Ovary (tissue), 9 donors: ENCODE measurements around the gene NCOA1. TPM values are rescaled to one million over a fixed set of nuclear protein-coding genes. Genes with fewer than 3 reads are reported as not detected.
"Not testable (repeated sequence)": the region's sequence is repeated elsewhere in the genome, so short reads cannot be mapped to it uniquely, and the experiment has no call there.

Experiments
- DNase-seq, 5 donors: peaks; one replicate each; pipeline ENCODE4 v3.0.0-alpha.2; 2019 to 2020
- H3K27ac ChIP-seq, 2 donors: fragments of 200-600 bp; one replicate each; pipeline versions ENCODE4 v1.5.1 to v1.8.0; 2019 to 2022
- H3K27me3 ChIP-seq: fragments of 200-600 bp; one replicate; pipeline ENCODE4 v1.8.0; 2022
- H3K36me3 ChIP-seq: fragments of 200-600 bp; sonication (generic); one replicate; pipeline ENCODE4 v1.5.1; 2019
- H3K4me1 ChIP-seq: one replicate; pipeline ENCODE4 v1.8.1; 2013; ENCODE audit warnings: mild to moderate bottlenecking, moderate library complexity; ENCODE audit not compliant: insufficient read depth
- H3K4me3 ChIP-seq: fragments of 200-600 bp; sonication (generic); one replicate; pipeline ENCODE4 v1.5.1; 2017
- H3K9me3 ChIP-seq, 2 donors: fragments of 200-600 bp in 1 of 2; sonication (generic) in 1 of 2; one replicate each; pipeline versions ENCODE4 v1.5.1 to v1.8.1; 2013 to 2019; ENCODE audit warnings: mild to moderate bottlenecking in 1 of 2, moderate library complexity in 1 of 2
- EP300 ChIP-seq: sonication (generic); formaldehyde crosslinking; IDR thresholded peaks from one replicate; pipeline ENCODE4 v1.6.1; 2017; ENCODE audit warnings: antibody characterized with exemption
- POLR2A ChIP-seq: fragments of 450-650 bp; IDR thresholded peaks from one replicate; pipeline ENCODE4 v1.6.1; 2017; ENCODE audit warnings: antibody characterized with exemption, mild to moderate bottlenecking, moderate library complexity
- WGBS, 3 donors: extraction: QIAGEN DNeasy Blood & Tissue Kit in 1 of 3; methylation state at CpG; one replicate each; pipeline versions ENCODE4 v1.1.5 to v1.1.7; 2013 to 2017; 5-methylcytosine and 5-hydroxymethylcytosine counted together
- intact Hi-C, 4 donors: fragments of 100-400 bp; cut with DNase I; formaldehyde crosslinking; loops; one replicate each; pipeline versions ENCODE4 v1.11.0 to v1.15.1; 2022 to 2023
- polyA plus RNA-seq, 2 donors: library from polyadenylated mRNA; stranded (reverse); fragments of 200-250 nt in 1 of 2; fragments of 350-450 nt in 1 of 2; fragmentation: Illumina TruSeq in 1 of 2; extraction: RNeasy Lipid Tissue Mini Kit (QIAGEN cat#74804) in 1 of 2; gene quantifications; one replicate each; pipeline ENCODE4 v1.2.3, GENCODE V29; 2013 to 2014
- total RNA-seq, 7 donors: library from RNA; depleted of rRNA in 2 of 7; stranded (reverse); fragments of >200 nt in 2 of 7; fragmentation: NEBNext Ultra II Directional in 3 of 7; extraction: Animal tissue kit (Norgen Biotek cat#: 25700) in 3 of 7; gene quantifications; one replicate each; pipeline versions ENCODE4 v1.1.0 to v1.2.4, GENCODE V29; 2016 to 2023
- TF ChIP-seq, protein P1 (sequence below), 3 donors: fragments of 450-650 bp in 2 of 3; fragments of 200-600 bp in 1 of 3; IDR thresholded peaks; one replicate each; pipeline versions ENCODE4 v1.5.1 to v1.8.0; 2016 to 2022; ENCODE audit warnings: antibody characterized with exemption in 3 of 3, mild to moderate bottlenecking in 1 of 3
- donor health status: DM: no; HTN: no; CAD: no; lungs with moderate emphysema.
- donor health status: DM: no; HTN: no; CAD: no.
- donor health status: Bipolar disorder and iron deficiency.
- donor health status: DM: yes; HTN: yes; CAD: no.
- donor health status: DM: no; HTN: no; CAD: no.
- donor health status: DM: yes; HTN: yes; CAD: no.

NCOA1 gene
- total and polyA plus RNA-seq, 9 donors, result 20.2 to 69.0 (median 57.3) TPM

DNA sequence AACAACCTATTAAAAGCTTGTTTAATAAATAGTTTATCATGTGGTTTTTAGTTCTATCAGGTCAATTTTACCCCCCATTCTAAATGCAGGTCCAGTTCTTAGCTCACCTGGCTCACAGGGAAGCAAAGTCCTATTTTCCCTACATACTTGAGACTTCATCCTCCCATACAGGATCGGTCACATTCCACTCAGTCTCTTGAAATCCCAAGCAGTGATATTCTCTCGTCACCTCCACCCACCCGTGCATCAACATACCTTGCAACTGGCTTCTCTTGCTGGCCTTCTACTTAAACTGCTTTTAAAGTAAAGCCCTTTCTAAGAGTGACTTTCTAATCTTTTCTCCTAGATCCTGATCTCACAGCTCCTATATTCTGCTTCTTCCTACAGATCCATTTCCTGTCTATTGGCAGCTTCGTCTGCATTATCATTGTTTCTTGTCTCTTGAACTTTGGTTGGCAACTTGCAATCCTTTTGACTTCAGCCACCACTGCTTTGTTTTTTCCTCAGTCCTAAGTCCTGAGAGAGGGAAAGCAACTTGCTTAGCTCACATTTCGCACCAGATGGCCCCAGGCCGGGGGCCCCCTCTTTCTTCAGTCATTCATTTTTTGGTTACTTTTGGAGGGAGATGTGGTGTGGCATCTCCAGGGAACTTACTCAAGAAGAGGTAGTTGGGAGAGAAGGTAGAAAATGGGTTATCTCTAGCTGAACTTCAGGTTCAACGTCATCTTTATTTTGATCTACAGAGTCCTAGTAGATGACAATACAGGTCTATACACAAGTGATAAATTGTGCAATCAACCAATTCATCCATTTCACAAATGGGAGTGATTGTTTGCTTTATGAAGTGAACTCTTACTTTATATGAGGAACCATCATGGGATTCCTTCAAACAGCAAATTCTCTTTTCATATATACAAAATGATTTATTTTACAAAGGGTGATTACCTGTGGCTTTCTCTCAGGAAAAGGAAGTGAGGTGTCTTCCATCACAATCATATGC lies 23.9 kb upstream of the NCOA1 start:
- no peaks in the 10 kb centered on the region for H3K36me3 ChIP-seq
- no peak for DNase-seq
- 86 to 88% (median 87%) methylated on average over 7 of the region's 7 CpGs for WGBS, 3 donors
- intact Hi-C loops, result no loop called here
- H3K27me3 ChIP-seq, result no peaks in the 10 kb centered on the region
- no peak overlapping the region for H3K27ac ChIP-seq
- H3K4me1 ChIP-seq, result no peaks in the 10 kb centered on the region
- TF ChIP-seq EP300, result no peak
- TF ChIP-seq POLR2A, result no peak
- TF ChIP-seq, protein P1, sequence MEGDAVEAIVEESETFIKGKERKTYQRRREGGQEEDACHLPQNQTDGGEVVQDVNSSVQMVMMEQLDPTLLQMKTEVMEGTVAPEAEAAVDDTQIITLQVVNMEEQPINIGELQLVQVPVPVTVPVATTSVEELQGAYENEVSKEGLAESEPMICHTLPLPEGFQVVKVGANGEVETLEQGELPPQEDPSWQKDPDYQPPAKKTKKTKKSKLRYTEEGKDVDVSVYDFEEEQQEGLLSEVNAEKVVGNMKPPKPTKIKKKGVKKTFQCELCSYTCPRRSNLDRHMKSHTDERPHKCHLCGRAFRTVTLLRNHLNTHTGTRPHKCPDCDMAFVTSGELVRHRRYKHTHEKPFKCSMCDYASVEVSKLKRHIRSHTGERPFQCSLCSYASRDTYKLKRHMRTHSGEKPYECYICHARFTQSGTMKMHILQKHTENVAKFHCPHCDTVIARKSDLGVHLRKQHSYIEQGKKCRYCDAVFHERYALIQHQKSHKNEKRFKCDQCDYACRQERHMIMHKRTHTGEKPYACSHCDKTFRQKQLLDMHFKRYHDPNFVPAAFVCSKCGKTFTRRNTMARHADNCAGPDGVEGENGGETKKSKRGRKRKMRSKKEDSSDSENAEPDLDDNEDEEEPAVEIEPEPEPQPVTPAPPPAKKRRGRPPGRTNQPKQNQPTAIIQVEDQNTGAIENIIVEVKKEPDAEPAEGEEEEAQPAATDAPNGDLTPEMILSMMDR (IDR thresholded peaks at IDR 0.05), result no peak
- H3K9me3 ChIP-seq, result no peaks in the 10 kb centered on the region
- H3K4me3 ChIP-seq, result no peak overlapping the region

DNA sequence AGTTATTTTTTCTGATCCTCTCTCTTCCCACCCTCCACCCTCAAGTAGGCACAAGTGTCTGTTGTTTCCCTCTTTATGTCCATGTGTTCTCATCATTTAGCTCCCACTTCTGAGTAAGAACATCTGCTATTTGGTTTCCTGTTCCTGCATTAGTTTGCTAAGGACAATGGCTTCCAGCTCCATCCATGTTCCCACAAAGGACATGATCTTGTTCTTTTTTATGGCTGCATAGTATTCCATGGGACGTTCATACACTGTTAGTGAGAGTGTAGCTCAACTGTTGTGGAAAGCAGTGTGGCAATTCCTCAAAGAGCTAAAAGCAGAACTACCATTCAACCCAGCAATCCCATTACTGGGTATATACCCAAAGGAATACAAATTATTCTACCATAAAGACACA lies 22.6 kb upstream of the NCOA1 start:
- H3K9me3 ChIP-seq, DNase-seq, H3K4me3 ChIP-seq, H3K27ac ChIP-seq, intact Hi-C loops, H3K27me3 ChIP-seq, H3K36me3 ChIP-seq, H3K4me1 ChIP-seq: not testable (repeated sequence)
- WGBS, 3 donors, result 86 to 100% (median 88%) methylated on average over 1 of the region's 1 CpG

DNA sequence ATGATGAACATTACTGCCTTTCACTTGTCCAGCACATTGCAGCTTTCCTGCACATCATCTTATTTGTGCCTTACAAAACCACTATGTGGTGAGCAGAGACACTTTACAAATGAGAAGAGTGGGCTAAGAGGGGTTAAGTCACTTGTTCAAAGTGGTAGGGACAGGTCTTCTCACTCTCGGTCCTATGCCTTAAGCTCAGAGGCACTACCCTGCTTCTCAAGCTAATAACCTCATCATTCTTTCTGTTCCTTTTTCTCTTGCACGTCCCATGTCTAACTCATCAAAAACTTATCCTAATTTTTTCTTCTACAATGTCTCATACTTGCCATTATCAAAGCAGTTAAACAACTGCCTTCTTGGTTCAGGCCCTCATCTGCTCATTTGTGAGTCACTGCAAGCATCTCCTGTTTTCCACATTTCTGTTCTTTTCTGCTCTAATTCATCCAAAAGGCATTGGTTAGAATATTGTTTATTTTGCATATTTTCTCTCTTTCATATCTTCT lies 21.9 kb upstream of the NCOA1 start:
- TF ChIP-seq POLR2A (no peak), EP300 (no peak)
- TF ChIP-seq, protein P1 (IDR thresholded peaks at IDR 0.05), result no peak
- Histone ChIP-seq H3K4me1 (no peaks in the 10 kb centered on the region), H3K27ac (no peak overlapping the region), H3K9me3 (no peaks in the 10 kb centered on the region), H3K36me3 (no peaks in the 10 kb centered on the region), H3K4me3 (no peak overlapping the region), H3K27me3 (no peaks in the 10 kb centered on the region)
- 45 to 68% (median 63%) methylated on average over 2 of the region's 2 CpGs for WGBS, 3 donors
- intact Hi-C loops, result no loop called here
- no peak for DNase-seq

DNA sequence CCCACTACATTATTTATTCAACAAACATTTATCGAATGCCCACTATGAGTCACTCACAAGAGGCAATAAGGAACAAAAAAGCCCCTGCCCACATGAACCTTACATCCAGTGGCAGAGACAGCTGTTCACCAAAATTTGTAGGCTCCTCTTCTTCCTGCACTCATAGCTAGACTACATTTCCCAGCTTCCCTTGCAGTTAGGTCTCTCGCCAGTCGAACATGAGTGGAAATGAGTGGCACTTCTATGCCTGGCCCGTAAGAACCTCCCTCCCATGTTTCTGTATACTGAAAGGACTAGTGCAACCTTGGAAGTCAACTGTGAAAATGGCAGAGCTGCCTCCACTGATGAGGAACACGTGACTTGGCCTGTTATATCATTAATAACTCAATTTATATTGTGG lies 19.4 kb upstream of the NCOA1 start:
- 62 to 68% (median 68%) methylated on average over 5 of the region's 5 CpGs for WGBS, 3 donors
- intact Hi-C loops, result no loop called here
- Histone ChIP-seq H3K4me1 (no peaks in the 10 kb centered on the region), H3K27me3 (no peaks in the 10 kb centered on the region), H3K27ac (no peak overlapping the region), H3K36me3 (no peaks in the 10 kb centered on the region), H3K9me3 (no peaks in the 10 kb centered on the region), H3K4me3 (no peak overlapping the region)
- TF ChIP-seq POLR2A, result no peak
- TF ChIP-seq EP300, result no peak
- TF ChIP-seq, protein P1 (IDR thresholded peaks at IDR 0.05), result no peak
- DNase-seq, result no peak

DNA sequence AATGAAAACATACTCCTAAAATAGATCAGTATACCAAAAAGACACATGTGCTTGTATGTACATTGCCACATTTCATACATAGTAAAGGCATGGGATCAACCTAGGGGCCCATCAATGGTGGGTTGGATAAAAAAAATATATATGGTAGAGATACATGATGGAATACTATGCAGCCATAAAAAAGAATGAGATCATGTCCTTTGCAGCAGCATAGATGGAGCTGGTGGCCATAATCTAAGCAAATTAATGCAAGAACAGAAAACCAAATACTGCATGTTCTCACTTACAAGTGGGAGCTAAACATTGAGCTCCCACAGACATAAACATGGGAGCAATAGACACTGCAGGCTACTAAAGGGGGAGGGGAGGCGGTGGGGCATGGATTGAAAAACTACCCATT lies 18.6 kb upstream of the NCOA1 start:
- intact Hi-C loops, result no loop called here
- 86 to 97% (median 96%) methylated on average over 1 of the region's 1 CpG for WGBS, 3 donors
- Histone ChIP-seq H3K27me3 (no peaks in the 10 kb centered on the region), H3K4me3 (no peak overlapping the region), H3K4me1 (no peaks in the 10 kb centered on the region), H3K36me3 (no peaks in the 10 kb centered on the region), H3K27ac (no peak overlapping the region), H3K9me3 (no peaks in the 10 kb centered on the region)
- no peak for TF ChIP-seq POLR2A
- TF ChIP-seq, protein P1 (IDR thresholded peaks at IDR 0.05), result no peak
- TF ChIP-seq EP300, result no peak
- no peak for DNase-seq
